H54 (cell line): Measurements from ENCODE around the gene TNKS2.

Source experiments
- DNase-seq: peaks from one replicate; pipeline ENCODE4 v3.0.0; 2011; ENCODE audit warnings: low spot score, mixed read lengths; ENCODE audit not compliant: insufficient read length
- FAIRE-seq: peaks from 3 replicates; lab custom pipeline; 2011; peaks lifted over from hg19 to GRCh38; lab: Jason Lieb, UNC
- POLR2A ChIP-seq: IDR thresholded peaks from 2 replicates; pipeline ENCODE4 v1.6.1; 2011; ENCODE audit warnings: low read depth, mild to moderate bottlenecking, low read length

The TNKS2 gene

DNA sequence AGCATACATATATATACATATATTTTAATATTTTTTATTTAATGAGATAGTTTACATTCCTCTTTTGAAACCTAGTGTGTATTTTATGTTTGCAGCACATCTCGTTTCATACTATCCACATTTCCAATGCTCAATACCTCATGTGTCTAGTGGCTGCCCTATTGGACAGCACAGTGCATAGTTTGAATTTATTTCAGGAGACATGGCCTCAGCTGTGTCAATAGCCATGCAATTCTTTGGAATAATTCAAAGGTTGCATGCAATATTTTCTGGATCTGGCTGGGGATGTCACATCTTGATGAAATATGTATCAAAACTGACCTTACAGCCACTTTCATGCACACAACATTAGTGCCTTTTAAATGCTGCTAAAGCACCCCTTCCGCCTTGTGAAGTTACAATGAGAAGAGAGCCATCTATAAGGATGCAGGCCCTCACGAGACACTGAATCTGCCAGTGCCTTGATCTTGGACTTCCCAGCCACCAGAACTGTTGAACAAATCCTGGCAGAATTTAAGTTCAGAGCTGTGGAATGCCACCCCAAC, 98.1 kb downstream of the TNKS2 start:
- FAIRE-seq (no peak), DNase-seq (no peak)
- no peak for TF ChIP-seq POLR2A

- no peak for TF ChIP-seq POLR2A
- no peak for FAIRE-seq
- no peak for DNase-seq
Measured at GRCh38 chr10:91897421-91897820, 99.2 kb downstream of the TNKS2 start.

GRCh38 chr10:91901784-91902677, 103.8 kb downstream of the TNKS2 start:
- TF ChIP-seq POLR2A: no peak
- FAIRE-seq (peak; percentile 98), DNase-seq (peak; percentile 75)

- DNase-seq: no peak
- no peak for FAIRE-seq
- TF ChIP-seq POLR2A: no peak
Measured at GRCh38 chr10:91907033-91907594, 108.9 kb downstream of the TNKS2 start.

- FAIRE-seq (no peak), DNase-seq (no peak)
- no peak for TF ChIP-seq POLR2A
Measured at GRCh38 chr10:91907914-91908336, 109.7 kb downstream of the TNKS2 start.

- FAIRE-seq: peak; percentile 89
Measured at GRCh38 chr10:91908337-91909116, 110.3 kb downstream of the TNKS2 start.

DNA sequence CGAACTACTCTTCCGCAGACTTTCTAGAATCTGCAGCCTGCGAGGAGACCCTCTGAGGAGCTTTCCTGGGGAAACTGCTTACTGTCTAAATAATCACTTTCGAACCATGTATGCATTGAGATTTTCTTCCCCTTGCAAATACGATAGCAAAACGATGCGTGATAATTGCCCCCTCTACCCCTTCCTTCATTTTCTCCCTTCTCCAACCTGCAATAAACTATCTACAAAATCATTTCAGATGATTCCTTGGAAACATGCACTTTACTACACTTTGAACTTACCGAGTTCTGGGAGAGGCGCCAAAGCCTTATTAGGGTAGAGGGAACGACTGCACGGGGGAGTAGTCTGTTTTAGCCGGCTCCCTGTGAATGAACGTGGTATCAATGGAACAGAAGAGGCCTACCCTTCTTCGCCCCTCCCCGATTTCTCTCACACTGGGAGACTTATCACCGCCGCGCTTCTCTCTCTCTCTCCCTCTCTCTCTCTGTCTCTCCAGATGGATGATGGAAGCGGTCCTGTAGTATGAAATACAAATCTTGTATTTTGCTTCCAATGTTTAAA, 111.0 kb downstream of the TNKS2 start, which contains the start of gene FGFBP3:
TSS of gene FGFBP3 (minus strand) at position 370 of the 561 bp plus-strand sequence. CDS start 517 bp downstream, outside the sequence.
- TF ChIP-seq POLR2A: no peak
- DNase-seq: no peak
- FAIRE-seq: peak; percentile 90

More at GRCh38 chr10:91908337-91909116, 110.3 kb downstream of the TNKS2 start:
- DNase-seq: peak; percentile 75
- TF ChIP-seq POLR2A: peak; percentile 51

DNA sequence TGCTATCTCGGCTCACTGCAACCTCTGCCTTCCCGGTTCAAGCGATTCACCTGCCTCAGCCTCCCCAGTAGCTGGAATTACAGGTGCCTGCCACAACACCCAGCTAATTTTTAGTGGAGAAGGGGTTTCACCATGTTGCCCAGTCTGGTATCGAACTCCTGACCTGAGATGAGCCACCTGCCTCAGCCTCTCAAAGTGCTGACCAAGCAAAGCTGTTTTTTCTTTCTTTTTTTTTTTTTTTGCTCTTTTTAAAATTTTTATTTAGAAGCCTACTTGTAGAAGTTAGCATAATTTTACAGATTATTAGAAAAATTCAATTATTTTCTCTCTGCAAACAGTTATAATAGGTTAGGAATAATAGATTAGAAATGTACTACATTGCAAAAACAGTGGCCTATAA, 112.2 kb downstream of the TNKS2 start:
- DNase-seq (no peak), FAIRE-seq (no peak)
- no peak for TF ChIP-seq POLR2A
